Heart left ventricle (tissue), 13 donors: ENCODE data around the gene SLX4IP.

Source experiments
- CTCF ChIP-seq, 12 donors: fragments of 200-600 bp; sonication (generic) in 4 of 12; IDR thresholded peaks; one replicate each; pipeline versions ENCODE4 v1.5.0 to v1.8.0; 2018 to 2022; ENCODE audit warnings: antibody characterized with exemption in 12 of 12, mild to moderate bottlenecking in 5 of 12
- POLR2A ChIP-seq, 2 donors: fragments of 450-650 bp; IDR thresholded peaks; one replicate each; pipeline ENCODE4 v1.6.1; 2017; ENCODE audit warnings: antibody characterized with exemption in 2 of 2, mild to moderate bottlenecking in 2 of 2, moderate library complexity in 2 of 2
- donor health status: ischemic (EF 13 %, LVEDD 7.1; RV severe dilation, severe dysfunction).
- donor health status: DM: no; HTN: yes; CAD: no.
- donor health status: DM: no; HTN: no; CAD: no.
- donor health status: ischemic (EF 25% LVEDD 6.9; RV normal size, moderate dysfunction).
- donor health status: ischemic (EF 25% LVEDD 5.7; RV mildly dilated, moderate dysfunction).
- donor health status: ischemic (EF 35%, LVEDD 5.7; RV mildly dilated, moderate dysfunction).
- donor health status: nonischemic (EF 11% LVEDD 7.7; RV severe dilation, severe dysfunction).
- donor health status: DM: yes; HTN: yes; CAD: no.
- donor health status: PGD.
- donor health status: ischemic (EF 29% LVEDD 5.4; RV normal size, mild dysfunction).
- donor health status: nonischemic (EF 23%, LVEDD 6.1; RV moderate dilation, normal function).

GRCh38 chr20:10470276-10470675, 35.2 kb downstream of the SLX4IP start:
- TF ChIP-seq POLR2A (IDR thresholded peaks at IDR 0.05) (no peak), CTCF (IDR thresholded peaks at IDR 0.05) (no peak)
